Hepatocyte (in vitro differentiated cells): ENCODE measurements around the gene BCL2L15.

Experiments used
- CTCF ChIP-seq: fragments of 200-600 bp; sonication (generic); IDR thresholded peaks from 2 replicates; pipeline ENCODE4 v1.5.1; 2016; ENCODE audit warnings: antibody characterized with exemption, mild to moderate bottlenecking; ENCODE audit not compliant: poor library complexity
- EZH2 ChIP-seq: fragments of 200-600 bp; sonication (generic); IDR thresholded peaks from 2 replicates; pipeline ENCODE4 v1.6.1; 2016; ENCODE audit warnings: antibody characterized with exemption, mild to moderate bottlenecking, borderline replicate concordance
- EZH2phosphoT487 ChIP-seq: fragments of 200-600 bp; sonication (generic); IDR thresholded peaks from one replicate; pipeline ENCODE4 v1.6.1; 2018; ENCODE audit warnings: antibody characterized with exemption, mild to moderate bottlenecking, low read depth, moderate library complexity; ENCODE audit not compliant: unreplicated experiment, severe bottlenecking

- TF ChIP-seq CTCF (peak; percentile 55), EZH2 (no peak), EZH2phosphoT487 (no peak)
Observed at GRCh38 chr1:113904674-113905434, 17.5 kb upstream of the BCL2L15 start, which contains the start of the genes AP4B1 and DCLRE1B.
